Tibial nerve (tissue), 4 donors: Measurements from ENCODE around the gene MSH5. TPM values are rescaled to one million over a fixed set of nuclear protein-coding genes. Genes with fewer than 3 reads are reported as not detected.

ENCODE experiments used
- DNase-seq, 2 donors: peaks; one replicate each; pipeline ENCODE4 v3.0.0-alpha.2; 2019; ENCODE audit warnings: low spot score in 2 of 2
- H3K27ac ChIP-seq, 4 donors: fragments of 200-600 bp; sonication (generic) in 3 of 4; one replicate each; pipeline ENCODE4 v1.5.1; 2017 to 2019; ENCODE audit warnings: mild to moderate bottlenecking in 1 of 4
- H3K27me3 ChIP-seq, 2 donors: fragments of 200-600 bp; sonication (generic) in 1 of 2; one replicate each; pipeline versions ENCODE4 v1.5.1 to v1.6.0; 2017 to 2019
- H3K36me3 ChIP-seq, 3 donors: fragments of 200-600 bp; sonication (generic); one replicate each; pipeline ENCODE4 v1.5.1; 2018 to 2019
- H3K4me1 ChIP-seq, 4 donors: fragments of 200-600 bp; sonication (generic) in 3 of 4; one replicate each; pipeline ENCODE4 v1.5.1; 2017 to 2019
- H3K4me3 ChIP-seq, 4 donors: fragments of 200-600 bp; sonication (generic) in 3 of 4; one replicate each; pipeline ENCODE4 v1.5.1; 2017 to 2019; ENCODE audit warnings: mild to moderate bottlenecking in 1 of 4, moderate library complexity in 1 of 4
- H3K9me3 ChIP-seq, 4 donors: fragments of 200-600 bp; sonication (generic) in 3 of 4; one replicate each; pipeline ENCODE4 v1.5.1; 2017 to 2019
- CTCF ChIP-seq, 5 experiments: fragments of 200-600 bp in 3 of 5; fragments of 450-650 bp in 2 of 5; sonication (generic) in 3 of 5; IDR thresholded peaks; one replicate each; pipeline ENCODE4 v1.5.1; 2016 to 2019; ENCODE audit warnings: antibody characterized with exemption in 5 of 5, mild to moderate bottlenecking in 3 of 5, moderate library complexity in 2 of 5
- EP300 ChIP-seq, 2 donors: sonication (generic); formaldehyde crosslinking; IDR thresholded peaks; one replicate each; pipeline ENCODE4 v1.6.1; 2017; ENCODE audit warnings: antibody characterized with exemption in 2 of 2, mild to moderate bottlenecking in 1 of 2
- POLR2A ChIP-seq, 2 donors: fragments of 450-650 bp; IDR thresholded peaks; one replicate each; pipeline ENCODE4 v1.6.1; 2017; ENCODE audit warnings: antibody characterized with exemption in 2 of 2, mild to moderate bottlenecking in 2 of 2, moderate library complexity in 2 of 2
- WGBS, 2 donors: methylation state at CpG; one replicate each; pipeline ENCODE4 v1.1.5; 2018; 5-methylcytosine and 5-hydroxymethylcytosine counted together
- total RNA-seq, 4 donors: library from RNA; depleted of rRNA; stranded (reverse); fragments of >200 nt; gene quantifications; one replicate each; pipeline ENCODE4 v1.1.0, GENCODE V29; 2016

Gene MSH5
- total RNA-seq, 4 donors from 2014 or later = 12.2 to 25.5 (median 18.4) TPM

- Histone ChIP-seq H3K4me3 (no peak overlapping the region), H3K9me3 (no peaks in the 10 kb centered on the region), H3K36me3 (peaks cover 0 to 93% (median 29%) of the 10 kb centered on the region in 3 donors), H3K27ac (no peak overlapping the region), H3K27me3 (no peaks in the 10 kb centered on the region), H3K4me1 (peaks cover 0 to 3% (median 2%) of the 10 kb centered on the region in 4 donors)
- TF ChIP-seq EP300 (IDR thresholded peaks at IDR 0.05) (no peak), POLR2A (IDR thresholded peaks at IDR 0.05) (no peak), CTCF (IDR thresholded peaks at IDR 0.05) (no peak)
- 84 to 91% methylated on average over 29 to 31 of the region's 32 CpGs for WGBS, 2 donors
- no peak for DNase-seq
These were observed 42.5 kb downstream of the MSH5 start for GRCh38 chr6:31782126-31782855.

GRCh38 chr6:31784098-31784925 is 44.5 kb downstream of the MSH5 start:
- H3K27me3 ChIP-seq = no peaks in the 10 kb centered on the region
- peaks cover 0 to 94% (median 23%) of the 10 kb centered on the region in 3 donors for H3K36me3 ChIP-seq
- TF ChIP-seq EP300 (IDR thresholded peaks at IDR 0.05) (no peak), CTCF (IDR thresholded peaks at IDR 0.05) (no peak), POLR2A (IDR thresholded peaks at IDR 0.05) (no peak)
- H3K4me3 ChIP-seq = no peak overlapping the region
- 88 to 94% methylated on average over 15 of the region's 15 CpGs for WGBS, 2 donors
- no peak for DNase-seq
- H3K27ac ChIP-seq = no peak overlapping the region
- no peaks in the 10 kb centered on the region for H3K9me3 ChIP-seq
- no peaks in the 10 kb centered on the region for H3K4me1 ChIP-seq

GRCh38 chr6:31785475-31785874 is 45.7 kb downstream of the MSH5 start:
- peaks cover 0 to 93% (median 14%) of the 10 kb centered on the region in 3 donors for H3K36me3 ChIP-seq
- no peaks in the 10 kb centered on the region for H3K9me3 ChIP-seq
- 94 to 96% methylated on average over 11 of the region's 11 CpGs for WGBS, 2 donors
- DNase-seq = no peak
- H3K4me3 ChIP-seq = no peak overlapping the region
- H3K4me1 ChIP-seq = no peaks in the 10 kb centered on the region
- no peak overlapping the region for H3K27ac ChIP-seq
- TF ChIP-seq POLR2A (IDR thresholded peaks at IDR 0.05) (no peak), EP300 (IDR thresholded peaks at IDR 0.05) (no peak), CTCF (IDR thresholded peaks at IDR 0.05) (no peak)
- H3K27me3 ChIP-seq = no peaks in the 10 kb centered on the region

GRCh38 chr6:31791324-31792089 is 51.7 kb downstream of the MSH5 start:
- TF ChIP-seq POLR2A (IDR thresholded peaks at IDR 0.05) = no peak
- peak; percentile 25 to 64 (median 40) for TF ChIP-seq CTCF (IDR thresholded peaks at IDR 0.05)
- peaks cover 0 to 58% (median 0%) of the 10 kb centered on the region in 3 donors for H3K36me3 ChIP-seq
- H3K9me3 ChIP-seq = no peaks in the 10 kb centered on the region
- DNase-seq = peak in 1 of 2 donors; percentile 35
- H3K4me1 ChIP-seq = peaks cover 0 to 32% (median 11%) of the 10 kb centered on the region in 4 donors
- no peak overlapping the region for H3K27ac ChIP-seq
- no peak overlapping the region for H3K4me3 ChIP-seq
- WGBS, 2 donors = 59 to 60% methylated on average over 12 of the region's 12 CpGs
- no peaks in the 10 kb centered on the region for H3K27me3 ChIP-seq
